ENCODE measurements around the gene RXRA.

DNA sequence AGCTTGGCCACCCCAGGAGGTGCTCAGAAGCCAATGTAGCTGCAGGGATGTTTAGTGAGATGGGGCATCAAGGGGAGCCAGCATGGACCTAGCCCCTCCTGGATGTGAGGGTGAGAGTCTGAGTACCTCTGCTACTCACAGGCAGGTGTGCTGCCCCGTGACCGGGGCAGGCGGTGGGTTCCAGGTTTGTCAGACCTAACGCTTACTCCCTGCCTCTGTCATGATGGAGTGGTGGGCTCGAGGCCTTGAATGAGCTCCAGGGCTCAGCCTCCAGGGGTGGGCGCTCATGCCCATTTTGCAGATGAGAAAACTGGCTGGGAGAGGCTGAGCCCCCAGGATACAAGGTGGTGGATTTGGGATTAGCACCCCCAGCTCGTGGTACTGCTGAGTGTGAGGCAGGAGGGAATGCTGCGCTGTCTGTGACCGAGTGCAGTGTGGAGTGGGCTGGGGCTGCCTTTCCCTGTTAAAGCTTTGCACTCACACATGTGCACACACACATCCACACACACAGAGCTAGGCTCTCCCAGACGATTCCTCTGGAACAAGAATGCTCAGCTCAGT is 1.5 kb downstream of the RXRA start:
- no peak for TF ChIP-seq POLR2AphosphoS5 (IDR thresholded peaks at IDR 0.05; ENCODE audit: low read depth, low read length)
- no peak for TF ChIP-seq POLR2A (IDR thresholded peaks at IDR 0.05; ENCODE audit: low read depth, low read length)
- no peak for TF ChIP-seq TAF1 (IDR thresholded peaks at IDR 0.05; ENCODE audit: low read depth, low read length)
- TF ChIP-seq POU2F2 (IDR thresholded peaks at IDR 0.05; ENCODE audit: low read depth, low read length) = no peak
- no peak for TF ChIP-seq SPI1 (IDR thresholded peaks at IDR 0.05; ENCODE audit: low read depth, low read length)
- no peak for TF ChIP-seq PAX5 (IDR thresholded peaks at IDR 0.05; ENCODE audit: insufficient read depth, low read length, severe bottlenecking)

Data from GM12891 (cell line).